Cardiac fibroblast (primary cell): ENCODE measurements around the gene DNAI4.
"Not testable (repeated sequence)": the region's sequence is repeated elsewhere in the genome, so short reads cannot be mapped to it uniquely, and the experiment has no call there.

ENCODE experiments used
- DNase-seq, 2 donors: peaks; one replicate each; pipeline versions ENCODE4 v3.0.0 to v3.0.0-alpha.2; 2010; ENCODE audit warnings: low read depth in 2 of 2
- H3K4me3 ChIP-seq, 2 donors: replicated peaks in 1 of 2; 1 replicate in 1 of 2; 2 replicates in 1 of 2; pipeline ENCODE4 v1.5.1; 2011; ENCODE audit warnings: low read depth in 2 of 2, low read length in 2 of 2, mild to moderate bottlenecking in 2 of 2, moderate library complexity in 1 of 2
- CTCF ChIP-seq: IDR thresholded peaks from one replicate; pipeline ENCODE4 v1.5.1; 2011; ENCODE audit warnings: low read depth, mild to moderate bottlenecking, low read length, inconsistent platforms

DNAI4 gene

GRCh38 chr1:66924756-66925557 lies at the start of gene DNAI4, which contains the start of gene MIER1:
DNAI4 (minus strand) TSS chr1:66924856; CDS start chr1:66924831, 25 bp downstream.
MIER1 (plus strand) TSS chr1:66924990; CDS start chr1:66925029, 39 bp downstream.
- peak; percentile 17 for TF ChIP-seq CTCF
- peak; percentile 98 to 99 for DNase-seq

GRCh38 chr1:66968574-66968973 lies 43.9 kb upstream of the DNAI4 start:
- no peak overlapping the region for H3K4me3 ChIP-seq
- no peak for TF ChIP-seq CTCF
- DNase-seq = no peak

More at GRCh38 chr1:66924756-66925557, at the start of gene DNAI4, which contains the start of gene MIER1:
- H3K4me3 ChIP-seq = peak within 1 kb of the TSS; percentile 86 to 96

- not testable (repeated sequence) for H3K4me3 ChIP-seq, DNase-seq
Observed at GRCh38 chr1:66966188-66966873, 41.7 kb upstream of the DNAI4 start.

GRCh38 chr1:66957938-66958337 lies 33.3 kb upstream of the DNAI4 start:
- H3K4me3 ChIP-seq = no peak overlapping the region
- DNase-seq = no peak
- TF ChIP-seq CTCF = no peak

GRCh38 chr1:66954208-66954607 lies 29.6 kb upstream of the DNAI4 start:
- H3K4me3 ChIP-seq = no peak overlapping the region
- TF ChIP-seq CTCF = no peak
- DNase-seq = no peak

- no peak overlapping the region for H3K4me3 ChIP-seq
- TF ChIP-seq CTCF = no peak
- peak; percentile 47 to 93 for DNase-seq
Observed at GRCh38 chr1:66951513-66951912, 26.9 kb upstream of the DNAI4 start.

- H3K4me3 ChIP-seq = no peak overlapping the region
- no peak for TF ChIP-seq CTCF
- DNase-seq = peak in 1 of 2 donors; percentile 20
Observed at GRCh38 chr1:66947267-66947666, 22.6 kb upstream of the DNAI4 start.
